ENCODE measurements around the gene TRPC4. TPM values are rescaled to one million over a fixed set of nuclear protein-coding genes. Genes with fewer than 3 reads are reported as not detected.
"Not testable (repeated sequence)": the region's sequence is repeated elsewhere in the genome, so short reads cannot be mapped to it uniquely, and the experiment has no call there.

The TRPC4 gene
- total and polyA plus RNA-seq, 8 donors = 0.23 to 12.3 (median 3.9) TPM; not detected in 1

GRCh38 chr13:37811441-37811840, 58.1 kb downstream of the TRPC4 start:
- Histone ChIP-seq H3K36me3 (no peaks in the 10 kb centered on the region), H3K27me3 (no peaks in the 10 kb centered on the region), H3K4me1 (no peaks in the 10 kb centered on the region), H3K27ac (no peak overlapping the region), H3K4me3 (no peak overlapping the region), H3K9me3 (peaks cover 0 to 18% (median 0%) of the 10 kb centered on the region in 4 donors)
- WGBS, 5 donors = 57 to 77% (median 65%) methylated on average over 2 of the region's 2 CpGs
- intact Hi-C loops (cut with DNase I; ENCODE audit: low total_unique reads) = no loop called here
- TF ChIP-seq CTCF (IDR thresholded peaks at IDR 0.05) (no peak), POLR2AphosphoS5 (IDR thresholded peaks at IDR 0.05) (no peak), EP300 (IDR thresholded peaks at IDR 0.05) (no peak), POLR2A (IDR thresholded peaks at IDR 0.05) (no peak)
- DNase-seq = no peak

- H3K27ac ChIP-seq = no peak overlapping the region
- intact Hi-C loops (cut with DNase I; ENCODE audit: low total_unique reads) = no loop called here
- no peak for DNase-seq
- no peak for TF ChIP-seq EP300 (IDR thresholded peaks at IDR 0.05)
- no peak for TF ChIP-seq POLR2A (IDR thresholded peaks at IDR 0.05)
- TF ChIP-seq CTCF (IDR thresholded peaks at IDR 0.05) = no peak
- TF ChIP-seq POLR2AphosphoS5 (IDR thresholded peaks at IDR 0.05) = no peak
- 62 to 75% (median 71%) methylated on average over 3 of the region's 3 CpGs for WGBS, 5 donors
- no peaks in the 10 kb centered on the region for H3K4me1 ChIP-seq
- H3K36me3 ChIP-seq = no peaks in the 10 kb centered on the region
- no peaks in the 10 kb centered on the region for H3K9me3 ChIP-seq
- no peaks in the 10 kb centered on the region for H3K27me3 ChIP-seq
- H3K4me3 ChIP-seq = no peak overlapping the region
Measured at GRCh38 chr13:37806666-37807065, 62.9 kb downstream of the TRPC4 start.

- Histone ChIP-seq H3K27ac (no peak overlapping the region), H3K4me1 (no peaks in the 10 kb centered on the region), H3K9me3 (no peaks in the 10 kb centered on the region), H3K27me3 (no peaks in the 10 kb centered on the region), H3K4me3 (no peak overlapping the region), H3K36me3 (no peaks in the 10 kb centered on the region)
- DNase-seq = no peak
- intact Hi-C loops (cut with DNase I; ENCODE audit: low total_unique reads) = no loop called here
- TF ChIP-seq EP300 (IDR thresholded peaks at IDR 0.05) = no peak
- 69 to 79% (median 77%) methylated on average over 3 of the region's 3 CpGs for WGBS, 5 donors
Measured at GRCh38 chr13:37797631-37798030, 71.9 kb downstream of the TRPC4 start.

GRCh38 chr13:37796795-37797194, 72.8 kb downstream of the TRPC4 start:
- H3K9me3 ChIP-seq; intact Hi-C loops (cut with DNase I; ENCODE audit: low total_unique reads); H3K4me1 ChIP-seq; H3K27ac ChIP-seq; H3K36me3 ChIP-seq; H3K27me3 ChIP-seq; H3K4me3 ChIP-seq; DNase-seq: not testable (repeated sequence)
- 84 to 92% (median 87%) methylated on average over 4 of the region's 4 CpGs for WGBS, 5 donors

GRCh38 chr13:37795326-37795725, 74.2 kb downstream of the TRPC4 start:
- no peak for TF ChIP-seq POLR2AphosphoS5 (IDR thresholded peaks at IDR 0.05)
- TF ChIP-seq CTCF (IDR thresholded peaks at IDR 0.05) = no peak
- no peak for TF ChIP-seq EP300 (IDR thresholded peaks at IDR 0.05)
- TF ChIP-seq POLR2A (IDR thresholded peaks at IDR 0.05) = no peak
- DNase-seq = no peak
- no peaks in the 10 kb centered on the region for H3K36me3 ChIP-seq
- H3K4me1 ChIP-seq = no peaks in the 10 kb centered on the region
- H3K4me3 ChIP-seq = no peak overlapping the region
- intact Hi-C loops (cut with DNase I; ENCODE audit: low total_unique reads) = no loop called here
- H3K9me3 ChIP-seq = no peaks in the 10 kb centered on the region
- no peak overlapping the region for H3K27ac ChIP-seq
- H3K27me3 ChIP-seq = no peaks in the 10 kb centered on the region
